GM10847 (cell line): ENCODE measurements around the gene NBPF3.

Source experiments
- POLR2A ChIP-seq: IDR thresholded peaks from 2 replicates; pipeline ENCODE4 v1.6.1; 2011; ENCODE audit not compliant: insufficient read length; ENCODE audit errors: extremely low read depth

NBPF3 gene, protein sequence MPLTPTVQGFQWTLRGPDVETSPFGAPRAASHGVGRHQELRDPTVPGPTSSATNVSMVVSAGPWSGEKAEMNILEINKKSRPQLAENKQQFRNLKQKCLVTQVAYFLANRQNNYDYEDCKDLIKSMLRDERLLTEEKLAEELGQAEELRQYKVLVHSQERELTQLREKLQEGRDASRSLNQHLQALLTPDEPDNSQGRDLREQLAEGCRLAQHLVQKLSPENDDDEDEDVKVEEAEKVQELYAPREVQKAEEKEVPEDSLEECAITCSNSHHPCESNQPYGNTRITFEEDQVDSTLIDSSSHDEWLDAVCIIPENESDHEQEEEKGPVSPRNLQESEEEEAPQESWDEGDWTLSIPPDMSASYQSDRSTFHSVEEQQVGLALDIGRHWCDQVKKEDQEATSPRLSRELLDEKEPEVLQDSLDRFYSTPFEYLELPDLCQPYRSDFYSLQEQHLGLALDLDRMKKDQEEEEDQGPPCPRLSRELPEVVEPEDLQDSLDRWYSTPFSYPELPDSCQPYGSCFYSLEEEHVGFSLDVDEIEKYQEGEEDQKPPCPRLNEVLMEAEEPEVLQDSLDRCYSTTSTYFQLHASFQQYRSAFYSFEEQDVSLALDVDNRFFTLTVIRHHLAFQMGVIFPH

GRCh38 chr1:21439721-21440629 is at the start of gene NBPF3:
NBPF3 (plus strand) TSS chr1:21440137; CDS start chr1:21445087, 4,950 bp downstream.
- TF ChIP-seq POLR2A, result no peak

DNA sequence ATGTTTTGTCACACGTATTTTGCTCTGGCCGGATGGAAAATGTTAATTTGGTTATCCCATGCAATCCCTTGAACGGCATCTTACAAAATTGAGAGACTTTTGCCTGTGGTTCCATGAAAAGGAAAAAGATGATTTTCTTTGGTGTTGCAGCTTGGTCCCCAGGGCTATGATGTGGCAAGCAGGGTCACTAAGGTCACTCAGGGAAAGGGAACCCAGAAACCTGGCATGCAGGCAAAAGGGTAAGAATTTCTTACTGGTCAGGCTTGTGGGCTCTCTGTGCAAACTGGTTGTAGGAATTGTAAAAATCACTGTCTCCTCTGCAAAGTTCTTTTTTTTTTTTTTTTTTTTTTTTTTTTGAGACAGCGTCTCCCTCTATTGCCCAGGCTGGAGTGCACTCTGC is 48.4 kb upstream of the NBPF3 start:
- TF ChIP-seq POLR2A, result no peak

DNA sequence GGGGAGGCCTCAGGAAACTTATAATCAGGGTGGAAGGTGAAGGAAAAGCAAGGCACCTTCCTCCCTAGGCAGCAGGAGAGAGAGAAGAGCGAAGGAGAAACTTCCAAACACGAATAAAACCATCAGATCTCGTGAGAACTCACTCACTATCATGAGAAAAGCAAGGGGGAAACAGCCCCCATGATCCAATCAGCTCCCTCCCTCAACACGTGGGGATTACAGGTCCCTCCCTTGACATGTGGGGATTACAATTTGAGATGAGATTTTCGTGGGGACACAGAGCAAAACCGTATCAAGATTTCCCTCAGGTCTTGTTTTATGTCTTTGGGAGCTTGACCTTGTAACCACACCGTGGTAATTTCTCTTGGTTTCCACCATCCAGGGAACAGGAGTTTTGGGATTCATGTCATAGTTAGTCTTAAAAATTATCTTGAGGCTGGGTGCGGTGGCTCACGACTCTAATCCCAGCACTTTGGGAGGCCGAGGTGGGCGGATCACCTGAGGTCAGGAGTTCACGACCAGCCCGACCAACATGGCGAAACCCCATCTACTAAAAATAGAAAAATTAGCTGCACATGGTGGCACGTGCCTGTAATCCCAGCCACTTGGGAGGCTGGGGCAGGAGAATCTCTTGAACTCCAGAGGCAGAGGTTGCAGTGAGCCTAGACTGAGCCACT is 47.2 kb upstream of the NBPF3 start:
- TF ChIP-seq POLR2A, result no peak

- TF ChIP-seq POLR2A, result no peak
Measured at GRCh38 chr1:21396516-21396915, 43.4 kb upstream of the NBPF3 start.

- TF ChIP-seq POLR2A, result no peak
Measured at GRCh38 chr1:21397813-21398188, 42.1 kb upstream of the NBPF3 start.

- TF ChIP-seq POLR2A, result no peak
Measured at GRCh38 chr1:21406659-21407058, 33.3 kb upstream of the NBPF3 start.

- TF ChIP-seq POLR2A, result no peak
Measured at GRCh38 chr1:21414015-21414414, 25.9 kb upstream of the NBPF3 start.

DNA sequence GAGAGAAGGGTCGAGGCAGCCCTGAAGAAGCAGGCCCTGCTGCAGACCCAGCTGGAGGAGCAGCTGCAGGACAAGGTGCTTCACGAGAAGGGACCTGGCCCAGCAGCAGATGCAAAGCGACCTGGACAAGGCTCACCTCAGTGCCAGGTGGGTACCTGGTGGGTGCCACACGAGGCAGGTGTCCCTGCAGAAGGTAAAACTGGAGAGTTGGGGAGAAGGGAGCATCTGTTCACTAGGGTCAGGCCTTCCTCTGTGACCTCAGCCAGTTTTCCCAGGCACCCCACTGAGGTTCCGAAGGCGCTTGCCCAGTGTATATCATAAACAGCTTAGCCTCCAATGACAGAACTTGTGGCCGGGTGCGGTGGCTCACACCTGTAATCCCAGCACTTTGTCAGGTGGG is 5.5 kb upstream of the NBPF3 start:
- TF ChIP-seq POLR2A, result no peak

- no peak for TF ChIP-seq POLR2A
Measured at GRCh38 chr1:21435646-21436487, 4.1 kb upstream of the NBPF3 start.

DNA sequence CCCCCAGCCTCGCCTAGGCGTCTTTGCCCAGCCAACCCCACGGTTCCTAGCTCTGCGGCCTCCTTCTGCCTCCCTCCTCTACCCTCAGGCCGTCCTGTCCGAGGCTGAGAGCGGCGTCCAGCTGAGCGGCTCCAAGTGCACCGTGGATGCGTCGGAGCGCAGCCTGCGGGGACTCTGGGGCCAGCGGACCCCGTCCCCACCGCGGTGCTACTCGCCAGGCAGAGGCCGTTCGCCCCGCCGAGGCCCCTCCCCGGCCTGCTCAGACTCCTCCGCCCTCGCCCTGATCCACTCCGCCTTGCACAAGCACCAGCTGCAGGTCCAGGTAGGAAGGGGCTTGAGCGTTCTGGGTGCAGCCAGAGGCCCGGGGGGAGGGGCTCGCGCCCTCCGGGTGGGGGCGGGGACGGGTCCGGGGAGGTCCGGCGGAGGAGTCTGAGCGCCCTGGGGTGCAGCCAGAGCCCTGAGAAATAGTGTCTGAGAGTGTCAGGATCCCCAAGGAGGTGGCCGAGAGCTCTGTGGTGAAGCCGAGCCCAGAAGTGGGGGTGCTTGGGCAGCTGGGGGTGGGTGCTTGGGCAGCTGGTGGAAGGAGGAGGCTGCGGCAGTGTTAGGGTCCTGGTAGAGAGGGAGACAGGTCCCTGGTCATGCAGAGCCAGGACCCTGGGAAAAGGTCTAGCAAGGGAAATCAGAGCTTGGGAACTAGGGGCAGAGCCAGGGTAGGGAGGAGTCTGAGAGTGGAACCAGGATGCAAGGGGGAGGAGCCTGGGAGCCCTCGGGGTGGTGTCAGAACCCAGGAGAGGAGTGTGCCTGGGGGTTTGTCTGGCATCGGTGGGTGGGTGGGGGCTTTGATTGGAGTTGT is 3.2 kb upstream of the NBPF3 start:
- no peak for TF ChIP-seq POLR2A

GRCh38 chr1:21437341-21437640 is 2.6 kb upstream of the NBPF3 start:
- TF ChIP-seq POLR2A, result no peak

DNA sequence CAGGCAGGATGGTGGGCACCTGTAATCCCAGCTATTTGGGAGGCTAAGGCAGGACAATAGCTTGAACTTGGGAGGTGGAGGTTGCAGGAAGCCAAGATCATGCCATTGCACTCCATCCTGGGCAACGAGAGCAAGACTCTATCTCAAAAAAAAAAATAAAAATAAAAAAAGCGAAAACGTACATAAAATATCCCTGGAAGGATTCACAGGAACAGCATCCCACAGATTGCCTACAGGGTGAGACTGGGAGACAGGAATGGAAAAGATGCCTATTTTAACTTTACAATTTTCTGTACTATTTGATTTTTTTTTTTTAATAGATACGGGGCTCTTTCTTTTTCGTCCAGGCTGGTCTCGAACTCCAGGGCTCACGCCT is 604 bp upstream of the NBPF3 start:
- no peak for TF ChIP-seq POLR2A

DNA sequence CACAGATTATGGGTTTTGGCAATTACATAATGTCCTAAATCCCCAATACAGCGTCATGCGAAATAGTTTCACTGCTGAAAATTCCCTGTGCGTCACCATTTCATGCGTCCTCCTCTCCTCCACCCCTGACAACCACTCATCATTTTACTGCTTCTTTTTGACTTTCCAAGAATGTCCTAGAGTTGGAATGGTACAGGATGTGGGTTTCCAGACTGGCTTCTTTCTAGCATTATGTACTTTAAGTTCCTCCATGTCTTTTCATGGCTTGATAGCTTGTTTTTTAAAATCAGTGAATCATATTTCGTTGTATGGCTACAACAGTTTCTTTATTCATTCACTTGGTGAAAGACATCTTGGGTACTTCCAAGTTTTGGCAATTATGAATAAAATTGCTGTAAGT is 7.4 kb downstream of the NBPF3 start:
- no peak for TF ChIP-seq POLR2A

GRCh38 chr1:21449906-21450305 is 10.0 kb downstream of the NBPF3 start:
- TF ChIP-seq POLR2A, result no peak

- TF ChIP-seq POLR2A, result no peak
Measured at GRCh38 chr1:21451212-21451611, 11.3 kb downstream of the NBPF3 start.
